ENCODE measurements around the gene TATDN2. TPM values are rescaled to one million over a fixed set of nuclear protein-coding genes. Genes with fewer than 3 reads are reported as not detected.
A peak's percentile ranks its signal among the peaks of the same experiment; 100 is the strongest.

TATDN2 gene
- total RNA-seq, 1 donor = 20.8 TPM

DNA sequence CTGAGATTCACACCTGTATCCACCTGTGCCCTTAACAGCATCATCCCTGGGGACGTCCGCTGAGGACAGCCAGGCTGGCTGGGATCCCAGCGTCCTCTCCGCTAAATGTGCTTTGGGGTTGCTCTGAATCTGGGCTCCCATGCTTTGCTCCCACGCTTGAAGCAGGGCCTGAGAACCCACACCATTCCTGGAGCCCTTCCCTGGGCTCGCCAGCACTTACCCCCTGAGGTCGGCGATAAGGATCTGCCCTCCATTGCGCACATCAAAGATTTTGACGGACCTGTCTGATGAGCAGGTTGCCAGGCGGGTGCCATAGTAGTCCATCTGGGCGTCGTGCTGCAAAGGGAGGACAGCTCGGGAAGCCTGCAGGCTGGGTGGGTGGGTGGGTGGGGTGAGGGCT is 66.8 kb downstream of the TATDN2 start:
- no peak overlapping the region for H3K4me3 ChIP-seq (ENCODE audit: low read depth, low read length)
- DNase-seq (ENCODE audit: low read depth) = no peak
- TF ChIP-seq CTCF (IDR thresholded peaks at IDR 0.05; ENCODE audit: insufficient read depth, low read length) = no peak

- no peak for TF ChIP-seq CTCF (IDR thresholded peaks at IDR 0.05; ENCODE audit: insufficient read depth, low read length)
- DNase-seq (ENCODE audit: low read depth) = no peak
- no peak overlapping the region for H3K4me3 ChIP-seq (ENCODE audit: low read depth, low read length)
Measured at GRCh38 chr3:10315771-10316344, 67.6 kb downstream of the TATDN2 start.

DNA sequence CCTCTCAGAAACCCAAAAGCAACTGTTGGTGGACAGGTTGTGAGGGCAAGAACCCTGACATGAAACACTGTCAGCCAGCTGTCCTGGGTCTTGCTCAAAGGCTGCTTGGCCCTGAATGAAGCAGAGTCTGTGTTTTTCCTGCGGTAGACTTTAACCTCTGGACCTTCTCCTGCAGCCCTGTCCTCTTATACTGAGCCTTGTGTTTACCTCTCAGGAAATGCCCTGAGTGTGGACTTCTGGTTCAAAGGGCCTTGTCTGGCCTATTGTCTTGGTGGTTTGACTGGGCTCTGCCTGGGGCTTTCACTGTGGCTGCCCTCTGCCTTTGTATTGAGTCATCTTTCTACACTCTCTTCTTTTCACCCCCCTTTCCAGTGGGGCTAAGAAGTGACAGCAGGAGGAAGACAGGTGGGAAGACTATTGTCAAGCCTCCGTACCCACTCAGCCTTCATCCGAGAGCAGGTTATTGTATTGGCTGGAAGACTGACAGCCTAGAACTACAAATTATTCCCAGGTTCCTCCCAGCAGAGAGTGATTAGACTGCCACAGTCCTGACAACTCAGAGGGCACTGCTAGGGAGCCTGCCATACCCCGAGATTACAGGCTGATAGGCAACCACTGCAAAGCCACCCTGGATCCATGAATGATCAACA is 69.2 kb downstream of the TATDN2 start:
- no peak for TF ChIP-seq CTCF (IDR thresholded peaks at IDR 0.05; ENCODE audit: insufficient read depth, low read length)
- H3K4me3 ChIP-seq (ENCODE audit: low read depth, low read length) = no peak overlapping the region
- no peak for DNase-seq (ENCODE audit: low read depth)

DNA sequence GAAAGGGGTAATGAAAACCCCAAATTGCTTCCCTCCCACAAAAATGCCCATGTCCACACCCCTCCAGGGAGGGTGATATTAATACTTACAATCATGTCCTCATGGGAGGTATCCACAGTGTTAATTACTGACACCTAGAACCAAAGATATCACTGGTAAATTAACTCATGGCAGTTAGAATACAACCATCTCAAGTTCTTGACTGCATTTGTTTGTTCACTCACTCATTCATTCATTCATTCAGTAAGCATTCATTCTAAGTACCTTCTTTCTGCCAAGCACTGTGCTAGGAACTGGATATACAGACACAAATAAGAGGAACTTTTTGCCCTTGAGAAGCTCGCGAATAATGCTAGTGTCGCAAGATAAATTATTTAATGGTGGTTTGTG is 69.7 kb downstream of the TATDN2 start:
- no peak for TF ChIP-seq CTCF (IDR thresholded peaks at IDR 0.05; ENCODE audit: insufficient read depth, low read length)
- H3K4me3 ChIP-seq (ENCODE audit: low read depth, low read length) = no peak overlapping the region
- DNase-seq (ENCODE audit: low read depth) = no peak

DNA sequence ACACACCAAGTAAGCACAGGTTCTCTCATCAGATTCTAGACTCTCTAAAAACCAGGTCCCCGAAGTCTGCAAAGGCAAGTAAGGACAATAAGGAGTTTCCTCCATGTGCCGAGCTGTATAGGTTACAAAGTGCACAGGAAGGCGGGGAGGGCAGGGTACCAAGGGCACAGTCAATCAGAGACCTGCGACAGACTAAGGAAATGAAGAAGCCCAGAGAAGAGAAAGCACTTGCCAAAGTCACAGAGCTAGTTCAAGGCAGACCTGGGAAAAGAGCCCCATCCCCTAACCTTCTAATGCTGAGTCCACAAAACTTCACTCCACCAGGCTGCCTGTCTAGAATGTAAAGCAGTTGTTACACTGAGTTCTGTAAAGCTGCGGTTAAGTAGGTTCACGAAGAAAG is 71.0 kb downstream of the TATDN2 start:
- TF ChIP-seq CTCF (IDR thresholded peaks at IDR 0.05; ENCODE audit: insufficient read depth, low read length) = no peak
- peak overlapping the region; percentile 61 for H3K4me3 ChIP-seq (ENCODE audit: low read depth, low read length)
- DNase-seq (ENCODE audit: low read depth) = no peak

DNA sequence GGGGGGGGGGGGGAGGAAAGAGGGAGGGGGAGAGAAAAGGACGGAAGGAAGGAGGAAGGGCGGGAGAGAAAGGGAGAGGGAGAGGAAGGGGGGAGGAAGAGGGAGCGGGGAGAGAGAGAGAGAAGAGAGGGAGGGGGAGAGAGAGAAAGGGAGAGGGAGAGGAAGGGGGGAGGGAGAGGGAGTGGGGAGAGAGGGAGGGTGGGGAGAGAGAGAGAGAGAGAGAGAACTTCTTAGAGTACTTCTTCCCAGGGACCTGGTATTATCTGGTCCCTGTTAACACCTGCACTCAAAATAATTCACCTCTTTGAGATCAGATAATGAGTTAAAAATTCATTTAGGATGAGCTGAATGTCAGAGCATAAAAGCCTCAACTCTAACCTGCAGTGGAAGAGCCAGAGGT is 71.5 kb downstream of the TATDN2 start:
- peak overlapping the region; percentile 99 for H3K4me3 ChIP-seq (ENCODE audit: low read depth, low read length)
- DNase-seq (ENCODE audit: low read depth) = no peak
- no peak for TF ChIP-seq CTCF (IDR thresholded peaks at IDR 0.05; ENCODE audit: insufficient read depth, low read length)

DNA sequence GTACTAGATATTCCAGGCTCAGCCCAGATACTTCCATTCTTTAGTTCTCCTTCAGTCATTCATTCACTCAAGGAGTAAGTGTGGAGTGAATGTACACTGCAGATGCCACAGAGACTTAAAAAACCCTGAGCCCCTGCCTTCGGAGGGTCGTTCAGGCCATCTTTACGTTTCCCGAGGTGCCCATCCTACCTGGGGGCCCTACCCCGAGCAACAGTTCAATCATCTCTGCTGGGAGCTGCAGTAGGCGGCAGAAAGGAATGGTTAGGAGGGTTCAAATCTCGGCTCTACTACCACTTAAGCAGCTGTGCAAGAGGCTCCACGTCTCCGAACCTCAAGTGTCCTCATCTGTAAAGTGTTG is 72.0 kb downstream of the TATDN2 start:
- no peak for DNase-seq (ENCODE audit: low read depth)
- H3K4me3 ChIP-seq (ENCODE audit: low read depth, low read length) = peak overlapping the region; percentile 99
- TF ChIP-seq CTCF (IDR thresholded peaks at IDR 0.05; ENCODE audit: insufficient read depth, low read length) = no peak
